Smooth muscle cell (in vitro differentiated cells): ENCODE data around the gene C1orf50. TPM values are rescaled to one million over a fixed set of nuclear protein-coding genes. Genes with fewer than 3 reads are reported as not detected.

ENCODE experiments used
- DNase-seq: peaks from one replicate; lab custom pipeline; 2025; ENCODE audit not compliant: unreplicated experiment; lab: John Stamatoyannopoulos, UW
- H2AFZ ChIP-seq: fragments of 200-600 bp; sonication (generic); 2 replicates; pipeline ENCODE4 v1.6.0; 2016; ENCODE audit warnings: antibody characterized with exemption, low read depth, mild to moderate bottlenecking
- H3F3A ChIP-seq: fragments of 200-600 bp; sonication (generic); 2 replicates; pipeline ENCODE4 v1.6.0; 2017; ENCODE audit warnings: antibody characterized with exemption, low read depth
- H3K27ac ChIP-seq: fragments of 200-600 bp; sonication (generic); 2 replicates; pipeline ENCODE4 v1.5.1; 2016; ENCODE audit warnings: low read depth, mild to moderate bottlenecking
- H3K27me3 ChIP-seq: fragments of 200-600 bp; sonication (generic); 2 replicates; pipeline ENCODE4 v1.6.1; 2016; ENCODE audit warnings: low read depth, mild to moderate bottlenecking
- H3K36me3 ChIP-seq: fragments of 200-600 bp; sonication (generic); 2 replicates; pipeline ENCODE4 v1.5.1; 2016; ENCODE audit warnings: low read depth
- H3K4me1 ChIP-seq: fragments of 200-600 bp; sonication (generic); 2 replicates; pipeline ENCODE4 v1.5.1; 2016; ENCODE audit warnings: low read depth
- H3K4me2 ChIP-seq: fragments of 200-600 bp; sonication (generic); 2 replicates; pipeline ENCODE4 v1.6.0; 2016; ENCODE audit warnings: mild to moderate bottlenecking
- H3K4me3 ChIP-seq: fragments of 200-600 bp; sonication (generic); 2 replicates; pipeline ENCODE4 v1.5.1; 2016; ENCODE audit warnings: mild to moderate bottlenecking
- H3K79me2 ChIP-seq: fragments of 200-600 bp; sonication (generic); 2 replicates; pipeline ENCODE4 v1.6.0; 2016; ENCODE audit warnings: low read depth, mild to moderate bottlenecking
- H3K9ac ChIP-seq: fragments of 200-600 bp; sonication (generic); 2 replicates; pipeline ENCODE4 v1.6.0; 2016; ENCODE audit warnings: low read depth
- H3K9me3 ChIP-seq: fragments of 200-600 bp; sonication (generic); replicated peaks from 2 replicates; pipeline ENCODE4 v1.5.1; 2016; ENCODE audit warnings: low read depth
- H4K20me1 ChIP-seq: fragments of 200-600 bp; sonication (generic); 2 replicates; pipeline ENCODE4 v1.6.0; 2016; ENCODE audit warnings: low read depth
- WGBS: methylation state at CpG from one replicate; pipeline ENCODE4 v1.1.7; 2016; ENCODE audit warnings: low lambda C conversion rate; 5-methylcytosine and 5-hydroxymethylcytosine counted together
- polyA plus RNA-seq: library from polyadenylated mRNA; unstranded; fragments of >200 nt; fragmentation: Nextera tagmentation; extraction: Ambion mirVana; gene quantifications from 2 replicates; pipeline ENCODE4 v1.2.1, GENCODE V29; 2016
- total RNA-seq: library from RNA; depleted of rRNA; stranded (reverse); fragments of >200 nt; gene quantifications from 2 replicates; pipeline ENCODE4 v1.2.3, GENCODE V29; 2014
- TF ChIP-seq, protein P1 (sequence below): fragments of 200-600 bp; sonication (generic); IDR thresholded peaks from 2 replicates; pipeline ENCODE4 v1.5.1; 2017; ENCODE audit warnings: borderline replicate concordance, mild to moderate bottlenecking, antibody characterized with exemption; ENCODE audit not compliant: insufficient read depth, poor library complexity, severe bottlenecking

Gene C1orf50
- total and polyA plus RNA-seq, 2 experiments from 2014 or later: 1.8 to 9.7 TPM

DNA sequence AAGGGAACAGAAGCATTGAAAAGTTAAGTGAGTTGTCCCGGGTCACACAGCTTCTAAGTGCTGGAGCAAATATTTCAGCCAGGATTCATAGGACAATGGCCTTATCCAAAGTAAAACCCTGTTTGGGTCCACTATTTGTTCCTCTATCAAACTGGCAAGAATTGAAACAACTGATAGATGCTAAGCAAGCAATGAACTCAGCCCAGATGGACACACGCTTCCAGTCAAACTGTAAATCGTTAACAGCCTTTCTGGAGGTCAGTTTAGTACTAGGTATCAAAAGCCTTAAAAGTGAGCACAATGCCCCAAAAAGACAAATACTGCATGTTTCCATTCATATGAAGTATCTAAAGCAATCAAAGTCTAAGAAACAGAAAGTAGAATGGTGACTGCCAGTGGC, 50.9 kb downstream of the C1orf50 start:
- H2AFZ ChIP-seq: no peak overlapping the region
- H3K4me1 ChIP-seq: peaks cover 12% of the 10 kb centered on the region
- no peaks in the 10 kb centered on the region for H4K20me1 ChIP-seq
- TF ChIP-seq, protein P1, sequence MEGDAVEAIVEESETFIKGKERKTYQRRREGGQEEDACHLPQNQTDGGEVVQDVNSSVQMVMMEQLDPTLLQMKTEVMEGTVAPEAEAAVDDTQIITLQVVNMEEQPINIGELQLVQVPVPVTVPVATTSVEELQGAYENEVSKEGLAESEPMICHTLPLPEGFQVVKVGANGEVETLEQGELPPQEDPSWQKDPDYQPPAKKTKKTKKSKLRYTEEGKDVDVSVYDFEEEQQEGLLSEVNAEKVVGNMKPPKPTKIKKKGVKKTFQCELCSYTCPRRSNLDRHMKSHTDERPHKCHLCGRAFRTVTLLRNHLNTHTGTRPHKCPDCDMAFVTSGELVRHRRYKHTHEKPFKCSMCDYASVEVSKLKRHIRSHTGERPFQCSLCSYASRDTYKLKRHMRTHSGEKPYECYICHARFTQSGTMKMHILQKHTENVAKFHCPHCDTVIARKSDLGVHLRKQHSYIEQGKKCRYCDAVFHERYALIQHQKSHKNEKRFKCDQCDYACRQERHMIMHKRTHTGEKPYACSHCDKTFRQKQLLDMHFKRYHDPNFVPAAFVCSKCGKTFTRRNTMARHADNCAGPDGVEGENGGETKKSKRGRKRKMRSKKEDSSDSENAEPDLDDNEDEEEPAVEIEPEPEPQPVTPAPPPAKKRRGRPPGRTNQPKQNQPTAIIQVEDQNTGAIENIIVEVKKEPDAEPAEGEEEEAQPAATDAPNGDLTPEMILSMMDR: no peak
- no peaks in the 10 kb centered on the region for H3K36me3 ChIP-seq
- DNase-seq: no peak
- no peaks in the 10 kb centered on the region for H3F3A ChIP-seq
- H3K79me2 ChIP-seq: no peaks in the 10 kb centered on the region
- H3K27ac ChIP-seq: no peak overlapping the region
- no peak overlapping the region for H3K4me3 ChIP-seq
- WGBS: 91% methylated on average over 3 of the region's 3 CpGs
- peak overlapping the region; percentile 88 for H3K4me2 ChIP-seq
- H3K9me3 ChIP-seq: no peaks in the 10 kb centered on the region
- H3K9ac ChIP-seq: no peak overlapping the region
- no peaks in the 10 kb centered on the region for H3K27me3 ChIP-seq

DNA sequence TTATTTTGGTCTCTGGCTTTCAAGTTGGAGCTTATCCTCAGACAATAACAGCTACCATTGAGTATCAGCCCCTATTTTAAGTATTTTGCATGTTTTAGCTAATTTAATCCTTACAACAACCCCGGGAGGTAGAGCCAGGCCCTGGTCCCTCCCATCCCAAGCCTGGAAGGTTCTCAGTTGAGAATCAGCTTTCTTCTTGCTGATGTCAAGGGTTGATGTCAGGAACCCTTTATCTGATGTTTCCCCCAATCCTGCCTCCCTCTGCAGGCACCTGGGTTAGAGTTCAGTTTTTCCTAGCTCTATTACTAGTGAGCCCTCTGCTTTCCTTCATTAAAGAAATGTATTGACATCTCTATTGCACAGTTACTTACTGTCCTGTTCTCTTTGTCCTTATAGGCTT, 53.8 kb downstream of the C1orf50 start:
- Histone ChIP-seq H3K9ac (no peak overlapping the region), H3K27me3 (no peaks in the 10 kb centered on the region), H3K27ac (no peak overlapping the region), H2AFZ (no peak overlapping the region), H3K79me2 (no peaks in the 10 kb centered on the region), H3K4me1 (peaks cover 7% of the 10 kb centered on the region), H3F3A (no peaks in the 10 kb centered on the region), H3K9me3 (no peaks in the 10 kb centered on the region), H3K4me3 (no peak overlapping the region), H4K20me1 (no peaks in the 10 kb centered on the region), H3K36me3 (no peaks in the 10 kb centered on the region), H3K4me2 (no peak overlapping the region)
- no peak for DNase-seq
- 50% methylated on average over 1 of the region's 1 CpG for WGBS
- TF ChIP-seq, protein P1: no peak

DNA sequence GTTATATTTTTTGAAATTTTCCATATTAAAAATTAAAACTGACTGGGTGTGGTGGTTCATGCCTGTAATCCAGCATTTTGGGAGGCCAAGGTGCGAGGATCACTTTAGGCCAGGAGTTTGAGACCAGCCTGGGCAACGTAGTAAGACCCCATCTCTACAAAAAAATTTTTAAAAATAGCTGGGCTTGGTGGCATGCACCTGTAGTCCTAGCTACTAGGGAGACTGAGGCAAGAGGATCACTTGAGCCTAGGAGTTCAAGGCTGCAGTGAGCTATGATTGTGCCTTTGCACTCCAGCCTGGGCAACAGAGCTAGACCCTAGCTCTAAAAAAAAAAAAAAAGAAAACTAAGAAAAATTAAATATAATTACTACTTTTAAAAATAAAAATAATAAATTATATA, 54.6 kb downstream of the C1orf50 start:
- no peaks in the 10 kb centered on the region for H3K79me2 ChIP-seq
- no peaks in the 10 kb centered on the region for H3K9me3 ChIP-seq
- no peak overlapping the region for H3K9ac ChIP-seq
- no peak overlapping the region for H3K4me3 ChIP-seq
- no peaks in the 10 kb centered on the region for H3K36me3 ChIP-seq
- DNase-seq: no peak
- H3K27ac ChIP-seq: no peak overlapping the region
- no peak overlapping the region for H2AFZ ChIP-seq
- TF ChIP-seq, protein P1: no peak
- peaks cover 4% of the 10 kb centered on the region for H3K4me1 ChIP-seq
- no peak overlapping the region for H3K4me2 ChIP-seq
- 96% methylated on average over 2 of the region's 2 CpGs for WGBS
- H3K27me3 ChIP-seq: no peaks in the 10 kb centered on the region
- no peaks in the 10 kb centered on the region for H4K20me1 ChIP-seq
- H3F3A ChIP-seq: no peaks in the 10 kb centered on the region

DNA sequence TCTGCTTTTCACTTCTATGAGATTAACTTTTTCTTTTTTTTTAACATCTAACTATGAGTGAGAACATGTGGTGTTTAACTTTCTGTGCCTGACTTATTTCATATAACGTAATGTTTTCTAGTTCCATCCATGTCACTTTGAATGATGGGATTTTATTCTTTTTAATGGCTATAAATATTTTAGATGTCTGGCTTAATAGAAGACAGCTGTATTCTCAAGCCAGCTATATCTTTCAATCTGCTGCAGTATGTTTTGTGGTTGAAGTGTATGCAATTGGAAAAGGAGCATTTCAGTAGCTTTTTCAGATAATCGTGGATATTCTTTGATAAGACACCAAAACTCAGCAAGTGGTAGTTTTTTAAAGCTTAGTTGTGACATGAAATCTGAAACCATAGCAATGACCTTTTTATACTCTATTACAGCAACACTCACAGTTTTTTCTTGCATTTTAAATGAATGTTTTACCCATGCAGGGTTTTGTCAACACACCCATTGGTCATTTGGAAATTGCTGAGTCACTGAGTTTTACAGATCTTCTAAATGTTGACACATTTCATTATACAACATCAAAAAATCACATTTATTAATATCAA, 55.8 kb downstream of the C1orf50 start:
- no peaks in the 10 kb centered on the region for H3K36me3 ChIP-seq
- no peak overlapping the region for H3K4me3 ChIP-seq
- no peak overlapping the region for H3K27ac ChIP-seq
- no peaks in the 10 kb centered on the region for H4K20me1 ChIP-seq
- no peak overlapping the region for H3K9ac ChIP-seq
- H3F3A ChIP-seq: no peaks in the 10 kb centered on the region
- 39% methylated on average over 2 of the region's 2 CpGs for WGBS
- H3K9me3 ChIP-seq: no peaks in the 10 kb centered on the region
- H3K4me2 ChIP-seq: peak overlapping the region; percentile 12
- no peaks in the 10 kb centered on the region for H3K27me3 ChIP-seq
- H2AFZ ChIP-seq: no peak overlapping the region
- H3K4me1 ChIP-seq: no peaks in the 10 kb centered on the region
- no peaks in the 10 kb centered on the region for H3K79me2 ChIP-seq
- DNase-seq: no peak
- TF ChIP-seq, protein P1: no peak
